ENCODE measurements around the gene PLA2G4D.

Gene PLA2G4D

DNA sequence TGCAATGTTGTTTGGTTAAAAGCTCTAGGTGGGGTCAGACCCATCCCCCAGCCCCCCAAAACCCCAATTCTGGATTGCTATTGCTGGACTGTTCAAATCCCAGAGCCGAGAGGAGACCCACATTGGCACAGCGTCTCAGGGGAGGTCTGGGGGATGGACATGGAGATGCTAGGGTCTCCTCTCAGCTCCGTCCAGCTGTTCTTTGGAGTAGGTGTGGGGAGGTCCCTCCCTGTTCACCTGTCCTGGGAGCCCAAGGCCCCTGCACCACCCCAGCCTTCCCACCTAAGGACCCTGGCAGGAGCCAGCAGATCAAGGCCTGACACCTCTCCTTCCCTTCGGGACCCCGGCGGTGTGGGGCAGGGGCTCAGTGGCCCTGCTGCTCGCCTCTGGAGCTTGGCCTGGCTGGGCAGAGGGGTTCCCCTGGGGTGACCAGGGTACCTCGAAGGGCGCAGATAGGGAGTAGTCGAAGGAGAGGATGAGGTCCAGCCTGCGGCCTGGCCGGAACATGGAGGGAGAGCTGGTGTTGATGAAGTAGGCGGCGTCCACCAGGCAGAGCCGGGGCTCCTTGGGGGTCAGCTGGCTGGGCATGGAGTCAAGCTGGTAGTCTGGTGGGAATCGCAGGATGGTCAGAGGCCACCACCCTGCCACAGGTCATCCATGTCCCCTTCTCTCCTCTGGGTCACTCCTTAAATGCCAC lies 23.9 kb downstream of the PLA2G4D start:
- no peaks in the 10 kb centered on the region for H3K79me2 ChIP-seq (ENCODE audit: control insufficient read depth, insufficient read depth, low read length, unreplicated experiment)
- H3K27ac ChIP-seq (ENCODE audit: low read depth, low read length) = no peak overlapping the region
- H3K36me3 ChIP-seq (ENCODE audit: insufficient read depth, low read length) = no peaks in the 10 kb centered on the region
- H3K4me1 ChIP-seq (ENCODE audit: control insufficient read depth, insufficient read depth, low read length, unreplicated experiment) = no peaks in the 10 kb centered on the region
- H3K4me3 ChIP-seq (ENCODE audit: low read depth, low read length) = no peak overlapping the region
- no peak overlapping the region for H2AFZ ChIP-seq (ENCODE audit: low read length, unreplicated experiment)
- peaks cover 18% of the 10 kb centered on the region; the same call in 1 of the 2 replicates for H3K27me3 ChIP-seq (ENCODE audit: insufficient read depth, low read length)

DNA sequence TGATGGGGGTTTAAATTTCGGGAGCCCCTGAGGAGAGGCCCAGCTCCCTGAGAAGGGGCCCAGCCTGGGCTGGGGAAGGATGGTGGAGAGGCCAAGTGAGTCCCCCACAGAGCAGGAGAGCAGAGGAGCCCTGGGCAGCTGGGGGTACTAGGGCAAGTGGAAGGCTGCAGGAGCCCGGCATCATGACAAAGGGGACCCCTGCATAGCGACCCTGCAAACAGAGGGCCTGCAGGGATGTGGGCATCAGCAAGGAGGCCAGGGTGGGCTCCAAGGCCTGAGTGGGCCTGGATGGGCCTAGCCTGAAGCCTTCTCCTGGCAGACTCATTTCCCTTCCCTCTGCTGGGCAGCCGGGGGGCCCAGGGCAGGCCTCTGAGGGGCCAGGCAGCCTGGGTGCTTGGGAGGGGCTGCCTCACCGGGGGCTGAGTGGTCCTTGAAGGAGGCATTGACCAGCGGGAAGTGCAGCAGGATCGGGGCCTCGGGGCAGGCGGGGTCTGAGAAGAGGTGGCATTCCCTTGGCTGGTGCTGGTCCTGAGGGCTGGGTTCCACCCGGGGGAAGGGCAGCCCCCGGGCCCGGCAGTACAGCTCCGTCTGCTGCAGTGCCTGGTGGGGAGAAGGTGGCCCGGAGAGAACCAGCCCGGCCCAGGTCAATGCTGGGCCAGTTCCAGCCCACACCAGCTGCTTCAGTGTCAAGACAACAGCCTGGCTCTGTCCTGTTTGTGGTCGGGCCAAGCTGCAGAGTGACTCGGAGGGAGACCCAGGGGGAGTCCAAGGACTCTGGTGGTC lies 24.7 kb downstream of the PLA2G4D start:
- no peak overlapping the region for H2AFZ ChIP-seq (ENCODE audit: low read length, unreplicated experiment)
- H3K4me3 ChIP-seq (ENCODE audit: low read depth, low read length) = no peak overlapping the region
- no peaks in the 10 kb centered on the region for H3K36me3 ChIP-seq (ENCODE audit: insufficient read depth, low read length)
- H3K79me2 ChIP-seq (ENCODE audit: control insufficient read depth, insufficient read depth, low read length, unreplicated experiment) = no peaks in the 10 kb centered on the region
- H3K27ac ChIP-seq (ENCODE audit: low read depth, low read length) = no peak overlapping the region
- no peaks in the 10 kb centered on the region for H3K4me1 ChIP-seq (ENCODE audit: control insufficient read depth, insufficient read depth, low read length, unreplicated experiment)
- peaks cover 18% of the 10 kb centered on the region; the same call in 1 of the 2 replicates for H3K27me3 ChIP-seq (ENCODE audit: insufficient read depth, low read length)

GRCh38 chr15:42069025-42069424 lies 25.3 kb downstream of the PLA2G4D start:
- Histone ChIP-seq H3K27ac (ENCODE audit: low read depth, low read length) (no peak overlapping the region), H2AFZ (ENCODE audit: low read length, unreplicated experiment) (no peak overlapping the region), H3K27me3 (ENCODE audit: insufficient read depth, low read length) (peaks cover 15% of the 10 kb centered on the region; the same call in 1 of the 2 replicates), H3K36me3 (ENCODE audit: insufficient read depth, low read length) (no peaks in the 10 kb centered on the region), H3K4me3 (ENCODE audit: low read depth, low read length) (no peak overlapping the region), H3K79me2 (ENCODE audit: control insufficient read depth, insufficient read depth, low read length, unreplicated experiment) (no peaks in the 10 kb centered on the region), H3K4me1 (ENCODE audit: control insufficient read depth, insufficient read depth, low read length, unreplicated experiment) (no peaks in the 10 kb centered on the region)

GRCh38 chr15:42068601-42069000 lies 25.8 kb downstream of the PLA2G4D start:
- H3K4me3 ChIP-seq (ENCODE audit: low read depth, low read length) = no peak overlapping the region
- H3K27me3 ChIP-seq (ENCODE audit: insufficient read depth, low read length) = peaks cover 10% of the 10 kb centered on the region; the same call in 1 of the 2 replicates
- H3K27ac ChIP-seq (ENCODE audit: low read depth, low read length) = no peak overlapping the region
- H2AFZ ChIP-seq (ENCODE audit: low read length, unreplicated experiment) = no peak overlapping the region
- H3K79me2 ChIP-seq (ENCODE audit: control insufficient read depth, insufficient read depth, low read length, unreplicated experiment) = no peaks in the 10 kb centered on the region
- no peaks in the 10 kb centered on the region for H3K36me3 ChIP-seq (ENCODE audit: insufficient read depth, low read length)
- no peaks in the 10 kb centered on the region for H3K4me1 ChIP-seq (ENCODE audit: control insufficient read depth, insufficient read depth, low read length, unreplicated experiment)

- Histone ChIP-seq H3K4me3 (ENCODE audit: low read depth, low read length) (no peak overlapping the region), H3K27me3 (ENCODE audit: insufficient read depth, low read length) (0 out of 2 replicates have a peak, but pooled peaks cover 5% of the 10 kb centered on the region), H3K36me3 (ENCODE audit: insufficient read depth, low read length) (no peaks in the 10 kb centered on the region), H3K79me2 (ENCODE audit: control insufficient read depth, insufficient read depth, low read length, unreplicated experiment) (no peaks in the 10 kb centered on the region), H2AFZ (ENCODE audit: low read length, unreplicated experiment) (no peak overlapping the region), H3K27ac (ENCODE audit: low read depth, low read length) (no peak overlapping the region), H3K4me1 (ENCODE audit: control insufficient read depth, insufficient read depth, low read length, unreplicated experiment) (no peaks in the 10 kb centered on the region)
Measured at GRCh38 chr15:42066764-42067415, 27.5 kb downstream of the PLA2G4D start.

DNA sequence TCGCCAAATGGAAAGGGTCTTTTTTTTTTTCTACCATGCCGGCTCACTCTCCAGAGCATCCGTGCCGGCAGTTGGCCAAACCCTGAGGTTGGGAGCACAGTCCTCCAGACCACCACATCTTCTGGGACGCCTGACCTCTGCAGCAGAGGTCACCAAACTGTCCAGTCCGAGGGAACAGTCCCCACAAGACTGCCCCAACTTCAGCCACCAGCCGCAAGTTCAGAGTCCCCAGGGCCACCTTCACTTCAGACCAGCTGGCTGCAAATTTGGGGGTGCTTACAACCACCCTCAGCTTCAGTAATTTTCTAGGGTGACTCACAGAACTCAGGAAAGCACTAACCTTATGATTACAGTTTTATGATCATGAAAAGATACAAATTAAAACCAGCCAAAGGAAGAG lies 28.9 kb downstream of the PLA2G4D start:
- H3K36me3 ChIP-seq (ENCODE audit: insufficient read depth, low read length) = no peaks in the 10 kb centered on the region
- H3K27ac ChIP-seq (ENCODE audit: low read depth, low read length) = no peak overlapping the region
- no peaks in the 10 kb centered on the region for H3K79me2 ChIP-seq (ENCODE audit: control insufficient read depth, insufficient read depth, low read length, unreplicated experiment)
- H3K4me3 ChIP-seq (ENCODE audit: low read depth, low read length) = no peak overlapping the region
- H3K27me3 ChIP-seq (ENCODE audit: insufficient read depth, low read length) = peaks cover 13% of the 10 kb centered on the region
- no peak overlapping the region for H2AFZ ChIP-seq (ENCODE audit: low read length, unreplicated experiment)
- no peaks in the 10 kb centered on the region for H3K4me1 ChIP-seq (ENCODE audit: control insufficient read depth, insufficient read depth, low read length, unreplicated experiment)

- Histone ChIP-seq H3K27me3 (ENCODE audit: insufficient read depth, low read length) (peaks cover 16% of the 10 kb centered on the region), H3K4me3 (ENCODE audit: low read depth, low read length) (no peak overlapping the region), H3K79me2 (ENCODE audit: control insufficient read depth, insufficient read depth, low read length, unreplicated experiment) (no peaks in the 10 kb centered on the region), H3K27ac (ENCODE audit: low read depth, low read length) (no peak overlapping the region), H3K4me1 (ENCODE audit: control insufficient read depth, insufficient read depth, low read length, unreplicated experiment) (no peaks in the 10 kb centered on the region), H2AFZ (ENCODE audit: low read length, unreplicated experiment) (no peak overlapping the region), H3K36me3 (ENCODE audit: insufficient read depth, low read length) (no peaks in the 10 kb centered on the region)
Measured at GRCh38 chr15:42065033-42065432, 29.3 kb downstream of the PLA2G4D start.

GRCh38 chr15:42064271-42064670 lies 30.1 kb downstream of the PLA2G4D start:
- peaks cover 16% of the 10 kb centered on the region for H3K27me3 ChIP-seq (ENCODE audit: insufficient read depth, low read length)
- H3K36me3 ChIP-seq (ENCODE audit: insufficient read depth, low read length) = no peaks in the 10 kb centered on the region
- H3K4me3 ChIP-seq (ENCODE audit: low read depth, low read length) = no peak overlapping the region
- no peaks in the 10 kb centered on the region for H3K79me2 ChIP-seq (ENCODE audit: control insufficient read depth, insufficient read depth, low read length, unreplicated experiment)
- no peak overlapping the region for H3K27ac ChIP-seq (ENCODE audit: low read depth, low read length)
- H3K4me1 ChIP-seq (ENCODE audit: control insufficient read depth, insufficient read depth, low read length, unreplicated experiment) = no peaks in the 10 kb centered on the region
- H2AFZ ChIP-seq (ENCODE audit: low read length, unreplicated experiment) = no peak overlapping the region

DNA sequence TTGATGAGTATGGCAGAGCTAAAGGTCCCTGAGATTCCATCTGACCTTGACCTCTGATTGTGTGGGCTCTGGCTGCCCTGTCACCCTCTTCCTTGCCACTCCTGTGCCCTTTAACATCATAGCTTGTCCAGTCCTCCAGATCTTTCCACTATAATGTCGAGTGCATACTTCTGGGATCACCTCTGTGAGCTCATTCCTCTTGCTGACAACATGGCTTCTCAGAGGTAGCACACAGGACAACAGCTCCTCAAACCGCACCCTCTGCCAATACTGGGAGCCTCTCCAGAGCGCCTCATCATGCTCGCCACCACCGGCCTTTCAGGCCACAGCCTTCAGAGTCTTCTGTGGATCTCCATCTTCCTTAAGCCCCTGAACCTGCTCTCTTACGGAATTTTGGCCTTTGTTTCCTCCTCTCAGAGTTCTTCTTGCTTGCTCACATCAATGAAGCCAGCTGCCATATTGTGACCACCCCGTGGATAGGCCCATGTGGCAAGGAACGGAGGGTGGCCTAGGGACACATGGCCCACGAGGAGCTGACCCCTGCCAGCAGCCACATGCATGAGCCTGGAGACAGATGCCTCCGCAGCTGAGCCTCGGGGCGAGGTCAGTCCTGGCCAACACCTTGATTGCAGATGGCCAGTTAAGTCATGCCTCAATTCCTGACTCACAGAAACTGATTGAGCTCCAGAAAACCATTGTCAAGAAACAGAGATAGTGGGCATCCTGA lies 31.1 kb downstream of the PLA2G4D start:
- Histone ChIP-seq H3K27me3 (ENCODE audit: insufficient read depth, low read length) (peaks cover 16% of the 10 kb centered on the region), H3K4me3 (ENCODE audit: low read depth, low read length) (no peak overlapping the region), H3K4me1 (ENCODE audit: control insufficient read depth, insufficient read depth, low read length, unreplicated experiment) (no peaks in the 10 kb centered on the region), H3K27ac (ENCODE audit: low read depth, low read length) (no peak overlapping the region), H3K79me2 (ENCODE audit: control insufficient read depth, insufficient read depth, low read length, unreplicated experiment) (no peaks in the 10 kb centered on the region), H2AFZ (ENCODE audit: low read length, unreplicated experiment) (no peak overlapping the region), H3K36me3 (ENCODE audit: insufficient read depth, low read length) (no peaks in the 10 kb centered on the region)

DNA sequence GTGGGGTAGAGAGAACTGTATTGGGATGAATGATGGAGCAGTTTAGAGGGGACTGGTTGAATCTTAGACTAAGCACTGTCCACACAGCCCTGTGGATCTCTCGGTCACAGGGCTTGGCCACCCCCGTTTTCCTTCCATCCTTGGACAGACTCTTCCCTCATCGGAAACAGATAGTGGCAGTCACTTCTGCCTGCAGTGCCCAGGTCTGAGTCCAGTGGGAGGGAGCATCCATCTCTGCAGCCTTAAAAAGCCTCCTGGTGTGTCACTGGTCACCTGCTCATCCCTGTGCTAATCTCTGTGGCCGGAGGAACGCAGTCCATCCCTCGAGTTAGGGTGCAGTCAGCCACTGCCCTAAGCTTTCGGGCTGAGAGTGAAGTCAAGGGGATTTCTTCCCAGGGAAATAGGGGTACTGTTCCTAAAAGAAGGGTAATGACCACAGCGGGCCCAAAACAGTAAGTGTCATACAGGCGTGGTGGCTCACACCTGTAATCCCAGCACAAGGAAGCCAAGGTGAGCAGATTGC lies 32.0 kb downstream of the PLA2G4D start:
- peaks cover 16% of the 10 kb centered on the region for H3K27me3 ChIP-seq (ENCODE audit: insufficient read depth, low read length)
- H3K4me1 ChIP-seq (ENCODE audit: control insufficient read depth, insufficient read depth, low read length, unreplicated experiment) = peaks cover 5% of the 10 kb centered on the region
- H3K36me3 ChIP-seq (ENCODE audit: insufficient read depth, low read length) = no peaks in the 10 kb centered on the region
- no peak overlapping the region for H3K4me3 ChIP-seq (ENCODE audit: low read depth, low read length)
- H3K79me2 ChIP-seq (ENCODE audit: control insufficient read depth, insufficient read depth, low read length, unreplicated experiment) = no peaks in the 10 kb centered on the region
- H2AFZ ChIP-seq (ENCODE audit: low read length, unreplicated experiment) = no peak overlapping the region
- H3K27ac ChIP-seq (ENCODE audit: low read depth, low read length) = no peak overlapping the region
